Stimulated activated CD4-positive, alpha-beta T cell treated with anti-CD3 and anti-CD28 coated beads, Interleukin-1b, Interleukin-23, amount 100 ng/mL, for 4 hours (primary cell): Measurements from ENCODE around the gene IQUB.
"Not testable (repeated sequence)": the region's sequence is repeated elsewhere in the genome, so short reads cannot be mapped to it uniquely, and the experiment has no call there.

ENCODE experiments used
- DNase-seq, 2 donors: peaks; one replicate each; pipeline ENCODE4 v3.0.0-alpha.2; 2020; ENCODE audit warnings: low read depth in 2 of 2

IQUB gene

DNA sequence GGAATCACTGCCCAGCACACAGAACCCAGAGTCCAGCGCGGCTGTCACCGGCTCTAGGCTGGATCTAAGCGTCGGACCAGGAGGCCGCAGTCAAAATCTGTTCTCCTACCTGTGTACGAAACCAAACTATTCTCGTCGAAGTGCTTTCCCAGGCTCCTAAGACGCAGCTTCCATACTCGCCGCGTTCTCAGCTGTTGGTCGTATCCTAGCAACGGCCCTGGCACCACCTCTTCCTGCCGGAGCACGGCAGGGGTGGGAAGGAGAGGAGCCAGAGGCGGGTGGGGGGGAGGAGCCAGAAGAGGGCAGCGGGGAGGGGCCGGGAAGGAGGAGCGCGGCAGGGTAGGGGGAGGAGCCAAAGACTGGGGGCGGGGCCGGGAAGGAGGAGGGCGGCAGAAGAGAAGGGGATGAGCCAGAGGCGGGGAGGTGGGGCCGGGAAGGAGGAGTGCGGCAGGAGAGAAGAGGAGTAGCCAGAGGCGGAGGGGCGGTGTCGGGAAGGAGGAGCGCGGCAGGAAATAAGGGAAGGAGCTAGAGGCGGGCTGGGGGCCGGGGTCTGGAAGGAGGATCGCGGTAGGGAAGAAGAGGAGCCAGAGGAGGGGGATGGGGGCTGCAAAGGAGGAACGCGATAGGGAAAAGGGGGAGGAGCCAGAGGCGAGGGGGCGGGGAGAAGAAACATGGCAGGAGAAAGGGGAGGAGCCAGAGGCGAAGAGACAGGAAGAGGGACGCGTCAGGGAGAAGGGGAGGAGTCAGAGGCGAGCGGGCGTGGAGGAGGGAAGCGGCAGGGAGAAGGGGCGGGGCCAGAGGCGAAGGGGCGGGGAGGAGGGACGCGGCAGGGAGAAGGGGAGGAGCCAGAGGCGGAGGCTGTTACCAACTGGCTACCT lies at the start of gene IQUB:
TSS of gene IQUB (minus strand) at position 213 of the 878 bp plus-strand sequence. CDS start 22,255 bp downstream, outside the sequence.
- DNase-seq = peak; percentile 98

GRCh38 chr7:123583821-123584220 lies 49.4 kb upstream of the IQUB start:
- no peak for DNase-seq

DNA sequence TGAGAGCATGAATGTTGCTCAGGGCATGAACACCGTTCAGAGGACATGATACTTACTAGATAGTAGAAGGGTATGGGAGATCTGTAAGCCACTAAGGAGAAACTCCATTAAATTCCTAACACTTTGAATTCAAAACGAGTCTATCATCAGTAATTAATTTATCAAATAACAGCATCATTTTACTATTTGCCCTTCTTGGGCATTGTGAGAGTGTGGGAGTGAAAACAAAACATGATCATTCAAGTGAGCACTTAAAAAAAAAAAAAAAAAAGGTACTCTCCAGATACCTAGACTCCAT lies 46.7 kb upstream of the IQUB start:
- no peak for DNase-seq

GRCh38 chr7:123580406-123581161 lies 46.2 kb upstream of the IQUB start:
- no peak for DNase-seq

- DNase-seq = no peak
Observed at GRCh38 chr7:123579416-123579815, 45.0 kb upstream of the IQUB start.

DNA sequence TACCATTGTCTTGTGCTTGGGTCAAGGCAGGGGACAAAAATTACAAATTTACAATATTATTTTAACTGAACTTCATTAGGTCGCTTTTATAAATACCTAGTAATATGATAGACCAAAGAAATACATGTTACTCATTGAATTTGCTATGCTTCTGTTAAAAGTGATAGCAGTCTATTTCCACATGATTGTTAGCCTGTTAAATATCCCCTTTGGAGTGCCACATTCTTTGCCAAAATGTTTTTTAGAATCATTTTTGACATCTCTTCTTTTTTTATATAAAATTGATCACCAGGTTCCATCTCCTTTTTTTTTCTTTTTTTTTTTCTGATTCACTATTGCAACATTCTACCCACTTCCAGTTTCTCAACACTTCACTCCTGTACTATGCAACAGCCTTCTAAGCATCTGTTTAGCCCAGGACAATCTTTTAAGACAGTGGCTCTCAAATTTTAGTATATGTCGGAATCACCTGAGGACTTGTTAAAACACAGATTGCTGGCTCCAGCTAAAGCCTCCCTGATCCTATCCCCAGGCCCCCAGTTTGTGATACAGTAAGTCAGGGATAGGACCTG lies 39.6 kb upstream of the IQUB start:
- DNase-seq = no peak

DNA sequence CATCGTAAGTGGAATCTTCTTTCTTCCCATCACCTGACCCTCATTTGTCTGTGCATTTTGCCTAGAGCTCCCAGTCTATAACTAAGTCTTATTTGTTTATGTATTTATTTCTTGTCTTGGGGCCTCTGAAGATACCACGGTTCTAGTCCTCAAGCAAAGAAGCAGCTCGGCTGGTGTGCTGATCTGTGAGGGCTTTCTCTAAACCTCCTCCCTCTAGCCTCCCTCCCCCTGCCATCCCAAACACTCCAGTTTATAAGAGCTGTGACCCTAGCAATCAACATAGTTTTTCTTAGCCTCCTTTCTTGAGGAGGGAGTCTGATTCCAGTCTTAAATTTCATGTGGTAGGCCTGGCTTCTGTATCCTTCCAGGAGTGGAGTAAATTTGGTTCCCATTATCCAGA lies 38.9 kb upstream of the IQUB start:
- no peak for DNase-seq

GRCh38 chr7:123571684-123572083 lies 37.3 kb upstream of the IQUB start:
- DNase-seq = no peak

DNA sequence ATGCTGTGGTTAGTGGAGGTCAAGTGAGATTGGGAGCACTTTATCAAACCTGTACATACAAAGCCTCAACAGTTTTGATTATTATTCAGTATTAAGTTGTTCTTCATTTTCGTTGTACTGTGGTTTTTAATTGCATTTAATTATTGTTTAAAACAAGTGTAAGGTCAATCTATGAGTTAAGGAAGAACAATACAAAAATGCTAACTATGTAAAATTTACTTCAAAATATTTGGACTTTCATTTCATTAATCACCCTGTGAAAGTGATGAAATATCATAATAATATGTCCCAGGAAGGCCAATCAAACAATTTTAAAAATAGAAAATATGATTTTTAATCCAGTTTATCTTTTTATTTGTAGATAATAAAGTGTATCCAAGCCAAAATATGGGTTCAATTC lies 36.8 kb upstream of the IQUB start:
- DNase-seq = no peak

DNA sequence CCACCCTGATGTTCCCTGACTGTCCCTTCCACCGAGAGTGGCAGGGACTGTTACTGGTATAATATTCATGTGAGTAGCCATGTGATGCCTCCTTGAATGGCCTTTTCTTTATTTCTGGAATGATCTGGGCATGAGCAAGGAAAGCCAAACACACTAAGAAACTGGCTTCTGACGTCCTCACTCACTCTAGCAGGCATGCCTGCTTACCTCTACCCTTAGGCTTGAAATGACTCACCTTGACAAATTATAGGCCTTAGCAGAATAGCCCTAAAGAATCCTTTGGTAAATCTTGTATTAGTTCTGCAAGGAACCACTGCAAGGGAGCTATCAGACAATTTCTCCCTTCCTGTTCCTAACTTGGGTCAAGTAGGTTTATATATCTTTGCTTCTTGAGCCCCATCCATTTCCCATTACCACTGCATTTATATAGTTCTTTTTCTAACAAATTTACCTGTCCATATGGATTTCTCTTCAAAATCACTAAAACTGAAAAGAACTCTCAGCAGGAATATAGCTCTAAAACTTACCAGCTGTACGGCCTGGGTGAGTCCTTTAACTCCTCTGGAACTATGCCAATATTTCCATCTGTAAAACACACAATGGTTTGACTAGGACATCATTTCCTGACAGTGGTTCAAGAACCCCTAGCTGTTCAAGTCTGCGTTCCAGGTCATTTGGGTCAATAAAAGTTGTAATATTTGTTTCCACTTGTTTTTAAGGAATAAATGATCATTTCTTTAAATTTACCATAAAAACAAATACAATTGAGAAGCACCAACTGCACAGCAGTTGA lies 36.2 kb upstream of the IQUB start:
- no peak for DNase-seq

- no peak for DNase-seq
Observed at GRCh38 chr7:123569352-123570010, 35.1 kb upstream of the IQUB start.

GRCh38 chr7:123562121-123562520 lies 27.7 kb upstream of the IQUB start:
- DNase-seq = no peak

DNA sequence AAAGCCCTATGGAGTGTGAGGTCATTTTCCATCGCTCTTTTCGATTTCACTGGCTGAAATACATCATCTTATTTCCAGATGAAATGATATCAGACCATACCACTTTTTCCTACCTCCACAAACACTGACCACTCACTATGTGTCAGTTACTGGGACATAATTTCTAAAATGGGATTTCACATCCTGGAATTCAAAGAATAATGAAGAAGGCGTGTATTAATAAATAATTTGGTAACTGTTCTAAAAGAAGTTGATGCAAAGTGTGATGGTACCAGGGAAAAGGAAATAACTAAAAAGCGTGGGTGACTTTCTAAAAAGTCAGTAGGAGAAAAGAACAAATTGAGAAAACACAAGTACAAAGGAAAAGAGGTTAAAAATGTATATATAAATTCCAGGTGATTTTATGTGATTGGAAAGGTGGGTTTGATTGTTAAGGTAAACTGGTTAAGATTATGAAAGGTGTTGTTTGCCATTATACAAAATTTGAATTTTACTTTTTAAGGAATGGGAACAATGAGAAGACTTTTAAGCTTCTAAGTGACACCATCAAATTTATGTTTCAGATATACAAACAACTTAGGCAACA lies 24.0 kb upstream of the IQUB start:
- DNase-seq = no peak

GRCh38 chr7:123557398-123558288 lies 23.2 kb upstream of the IQUB start, which contains the start of gene NDUFA5:
Gene NDUFA5 (minus strand): TSS chr7:123557818. CDS start chr7:123557795, 23 bp downstream.
- DNase-seq = peak; percentile 80 to 96

GRCh38 chr7:123557016-123557397 lies 22.6 kb upstream of the IQUB start:
- no peak for DNase-seq

DNA sequence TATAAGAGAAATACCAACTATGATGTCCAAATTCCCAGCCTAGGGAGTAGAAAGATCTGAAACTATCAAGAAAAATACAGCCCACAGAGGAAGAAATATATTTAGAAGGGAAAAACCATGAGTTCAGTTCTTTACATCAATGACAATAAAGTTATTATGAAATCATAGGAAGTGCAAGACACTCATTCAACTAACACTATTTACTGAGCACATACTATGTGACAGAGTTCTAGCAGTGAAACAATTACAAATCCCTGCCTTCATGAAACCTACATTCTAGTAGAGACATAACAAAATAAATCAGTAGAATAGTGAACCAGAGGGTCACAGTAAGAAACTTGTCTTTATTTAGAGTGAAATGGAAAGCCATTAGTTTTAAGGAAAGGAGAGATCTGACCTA lies 21.1 kb upstream of the IQUB start:
- DNase-seq = no peak

DNA sequence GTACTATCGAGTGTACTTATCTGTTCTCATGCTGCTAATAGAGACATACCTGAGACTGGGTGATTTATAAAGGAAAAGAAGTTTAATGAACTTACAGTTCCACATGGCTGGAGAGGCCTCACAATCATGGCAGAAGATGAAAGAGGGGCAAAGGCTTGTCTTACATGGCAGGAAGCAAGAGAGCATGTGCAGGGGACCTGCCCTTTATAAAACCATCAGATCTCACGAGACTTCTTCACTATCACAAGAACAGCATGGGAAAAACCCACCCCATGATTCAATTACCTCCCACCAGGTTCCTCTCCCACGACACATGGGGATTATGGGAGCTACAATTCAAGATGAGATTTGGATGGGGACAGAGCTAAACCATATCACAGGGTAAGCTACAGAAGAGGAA lies 18.8 kb upstream of the IQUB start:
- DNase-seq = no peak

GRCh38 chr7:123552641-123553040 lies 18.2 kb upstream of the IQUB start:
- no peak for DNase-seq

- not testable (repeated sequence) for DNase-seq
Observed at GRCh38 chr7:123552134-123552533, 17.7 kb upstream of the IQUB start.

- DNase-seq = no peak
Observed at GRCh38 chr7:123548406-123548805, 14.0 kb upstream of the IQUB start.
